ENCODE measurements around the gene CGB5. TPM values are rescaled to one million over a fixed set of nuclear protein-coding genes. Genes with fewer than 3 reads are reported as not detected.

CGB5 gene
- total and polyA plus RNA-seq, 9 of the 15 experiments (the other 6 are each of a cell fraction or from before 2014, with no cell fraction given): not detected

DNA sequence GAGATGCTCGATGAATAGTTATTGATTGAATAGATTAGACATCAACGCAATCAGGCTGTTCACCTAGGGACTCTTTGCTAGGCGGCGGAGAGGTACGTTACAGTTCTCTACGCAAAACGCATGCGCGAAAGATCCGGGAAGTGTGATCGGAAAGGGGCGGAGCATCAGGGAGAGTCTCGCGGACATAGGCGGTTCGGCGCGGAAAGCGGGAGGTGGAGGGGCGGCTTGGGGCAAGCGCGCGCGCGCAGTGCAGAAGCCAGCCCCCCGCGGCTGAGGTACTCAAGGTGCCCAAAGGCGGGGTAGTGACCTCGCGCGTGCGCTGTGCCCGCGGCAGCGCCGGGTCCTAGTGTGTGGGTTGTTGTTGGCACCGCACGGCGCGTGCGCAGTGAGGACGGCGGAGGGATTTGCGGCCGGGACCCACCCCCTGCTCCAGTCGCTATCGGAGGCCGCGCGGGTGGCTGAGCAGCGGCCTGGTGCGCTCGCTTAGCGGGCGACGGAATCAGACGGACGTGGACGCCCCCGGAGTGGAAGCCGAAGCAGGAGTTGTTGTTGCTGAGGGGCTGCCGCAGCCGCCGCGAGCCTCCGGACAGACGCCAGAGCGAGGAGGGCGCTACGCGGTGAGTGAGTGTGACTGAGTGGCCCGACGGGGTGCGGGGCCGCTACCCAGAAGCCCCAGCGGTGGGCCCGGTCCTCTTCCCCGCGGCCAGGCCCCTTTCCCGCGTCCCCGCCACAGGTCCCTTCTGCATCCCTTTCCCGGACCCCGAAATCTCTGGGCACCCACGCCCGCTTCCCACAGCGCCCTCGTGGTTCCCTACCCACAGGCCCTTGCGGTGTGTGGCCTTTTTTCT lies 41.6 kb downstream of the CGB5 start, which contains the start of gene SNRNP70 (continued):
- TF ChIP-seq, protein P1, sequence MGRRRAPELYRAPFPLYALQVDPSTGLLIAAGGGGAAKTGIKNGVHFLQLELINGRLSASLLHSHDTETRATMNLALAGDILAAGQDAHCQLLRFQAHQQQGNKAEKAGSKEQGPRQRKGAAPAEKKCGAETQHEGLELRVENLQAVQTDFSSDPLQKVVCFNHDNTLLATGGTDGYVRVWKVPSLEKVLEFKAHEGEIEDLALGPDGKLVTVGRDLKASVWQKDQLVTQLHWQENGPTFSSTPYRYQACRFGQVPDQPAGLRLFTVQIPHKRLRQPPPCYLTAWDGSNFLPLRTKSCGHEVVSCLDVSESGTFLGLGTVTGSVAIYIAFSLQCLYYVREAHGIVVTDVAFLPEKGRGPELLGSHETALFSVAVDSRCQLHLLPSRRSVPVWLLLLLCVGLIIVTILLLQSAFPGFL (CRISPR knock-in tag; IDR thresholded peaks at IDR 0.05): no peak
- TF ChIP-seq, protein P2, sequence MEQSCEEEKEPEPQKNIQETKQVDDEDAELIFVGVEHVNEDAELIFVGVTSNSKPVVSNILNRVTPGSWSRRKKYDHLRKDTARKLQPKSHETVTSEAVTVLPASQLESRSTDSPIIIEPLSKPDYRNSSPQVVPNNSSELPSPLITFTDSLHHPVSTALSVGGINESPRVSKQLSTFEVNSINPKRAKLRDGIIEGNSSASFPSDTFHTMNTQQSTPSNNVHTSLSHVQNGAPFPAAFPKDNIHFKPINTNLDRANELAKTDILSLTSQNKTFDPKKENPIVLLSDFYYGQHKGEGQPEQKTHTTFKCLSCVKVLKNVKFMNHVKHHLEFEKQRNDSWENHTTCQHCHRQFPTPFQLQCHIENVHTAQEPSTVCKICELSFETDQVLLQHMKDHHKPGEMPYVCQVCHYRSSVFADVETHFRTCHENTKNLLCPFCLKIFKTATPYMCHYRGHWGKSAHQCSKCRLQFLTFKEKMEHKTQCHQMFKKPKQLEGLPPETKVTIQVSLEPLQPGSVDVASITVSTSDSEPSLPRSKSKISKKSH (CRISPR knock-in tag; IDR thresholded peaks at IDR 0.05): no peak
- TF ChIP-seq ZKSCAN1 (IDR thresholded peaks at IDR 0.05; ENCODE audit: low read depth, low read length) (peak; percentile 32; the same call in 1 of the 2 replicates), POLR2G (IDR thresholded peaks at IDR 0.05; ENCODE audit: low read depth, low read length) (peak; percentile 99), TRIM28 (IDR thresholded peaks at IDR 0.05) (0 out of 2 replicates have a peak, but pooled peaks have one; percentile 10), ETV1 (tag; conservative IDR thresholded peaks at IDR 0.05; ENCODE audit: low read depth) (no peak), RBM15 (IDR thresholded peaks at IDR 0.05; ENCODE audit: insufficient read depth, low read length) (no peak), TAF1 (IDR thresholded peaks at IDR 0.05; ENCODE audit: control insufficient read depth, extremely low read depth, insufficient read depth, low read length, severe bottlenecking) (peak; percentile 95), HNRNPL (IDR thresholded peaks at IDR 0.05; ENCODE audit: low read depth, low read length) (peak; percentile 97), NRF1 (conservative IDR thresholded peaks at IDR 0.05 in 1 of 2, IDR thresholded peaks at IDR 0.05 in 1 of 2) (peak; percentile 100), ZNF165 (CRISPR knock-in tag; IDR thresholded peaks at IDR 0.05; ENCODE audit: borderline replicate concordance) (peak; percentile 83; the same call in 1 of the 2 replicates), RAD21 (CRISPR knock-in tag; conservative IDR thresholded peaks at IDR 0.05 in 1 of 2, IDR thresholded peaks at IDR 0.05 in 1 of 2) (no peak), RBM25 (IDR thresholded peaks at IDR 0.05; ENCODE audit: low read depth, low read length, severe bottlenecking) (peak; percentile 42), FOXK2 (conservative IDR thresholded peaks at IDR 0.05 in 1 of 2, IDR thresholded peaks at IDR 0.05 in 1 of 2; ENCODE audit: low read depth in 2 of 2) (peak; percentile 84 to 87; a peak in 3 of 4 replicates), ZNF143 (CRISPR knock-in tag; IDR thresholded peaks at IDR 0.05) (peak; percentile 82), RB1 (IDR thresholded peaks at IDR 0.05; ENCODE audit: low read depth) (peak; percentile 87), CTBP1 (IDR thresholded peaks at IDR 0.05; ENCODE audit: borderline replicate concordance) (peak; percentile 76), POU5F1 (IDR thresholded peaks at IDR 0.05; ENCODE audit: borderline replicate concordance, low read depth, low read length, partially characterized antibody) (no peak)
- TF ChIP-seq, protein P3, sequence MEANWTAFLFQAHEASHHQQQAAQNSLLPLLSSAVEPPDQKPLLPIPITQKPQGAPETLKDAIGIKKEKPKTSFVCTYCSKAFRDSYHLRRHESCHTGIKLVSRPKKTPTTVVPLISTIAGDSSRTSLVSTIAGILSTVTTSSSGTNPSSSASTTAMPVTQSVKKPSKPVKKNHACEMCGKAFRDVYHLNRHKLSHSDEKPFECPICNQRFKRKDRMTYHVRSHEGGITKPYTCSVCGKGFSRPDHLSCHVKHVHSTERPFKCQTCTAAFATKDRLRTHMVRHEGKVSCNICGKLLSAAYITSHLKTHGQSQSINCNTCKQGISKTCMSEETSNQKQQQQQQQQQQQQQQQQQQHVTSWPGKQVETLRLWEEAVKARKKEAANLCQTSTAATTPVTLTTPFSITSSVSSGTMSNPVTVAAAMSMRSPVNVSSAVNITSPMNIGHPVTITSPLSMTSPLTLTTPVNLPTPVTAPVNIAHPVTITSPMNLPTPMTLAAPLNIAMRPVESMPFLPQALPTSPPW (CRISPR knock-in tag; IDR thresholded peaks at IDR 0.05): peak; percentile 90

Data from K562 (cell line).